HPDE6-E6E7 (cell line): ENCODE data around the gene KIF26B.

Experiments
- DNase-seq: peaks from one replicate; pipeline ENCODE4 v3.0.0; 2011; ENCODE audit warnings: missing footprints; ENCODE audit errors: extremely low spot score

KIF26B gene

GRCh38 chr1:245240648-245241165 is 85.9 kb downstream of the KIF26B start:
- DNase-seq: no peak

GRCh38 chr1:245241526-245242130 is 86.8 kb downstream of the KIF26B start:
- DNase-seq: no peak

GRCh38 chr1:245242989-245243388 is 88.2 kb downstream of the KIF26B start:
- DNase-seq: no peak

GRCh38 chr1:245245021-245245667 is 90.4 kb downstream of the KIF26B start:
- DNase-seq: no peak

- DNase-seq: no peak
Measured at GRCh38 chr1:245246433-245246832, 91.6 kb downstream of the KIF26B start.

GRCh38 chr1:245247356-245247755 is 92.6 kb downstream of the KIF26B start:
- no peak for DNase-seq

- DNase-seq: no peak
Measured at GRCh38 chr1:245247801-245248200, 93.0 kb downstream of the KIF26B start.

- DNase-seq: no peak
Measured at GRCh38 chr1:245248231-245248731, 93.5 kb downstream of the KIF26B start.

- no peak for DNase-seq
Measured at GRCh38 chr1:245255783-245256182, 101.0 kb downstream of the KIF26B start.

- DNase-seq: no peak
Measured at GRCh38 chr1:245256528-245256927, 101.7 kb downstream of the KIF26B start.

GRCh38 chr1:245258271-245258920 is 103.6 kb downstream of the KIF26B start:
- no peak for DNase-seq

- no peak for DNase-seq
Measured at GRCh38 chr1:245260110-245260882, 105.5 kb downstream of the KIF26B start.

- no peak for DNase-seq
Measured at GRCh38 chr1:245260883-245261282, 106.1 kb downstream of the KIF26B start.

- DNase-seq: no peak
Measured at GRCh38 chr1:245261786-245262185, 107.0 kb downstream of the KIF26B start.

GRCh38 chr1:245263529-245264095 is 108.8 kb downstream of the KIF26B start:
- no peak for DNase-seq

- DNase-seq: no peak
Measured at GRCh38 chr1:245264226-245264625, 109.4 kb downstream of the KIF26B start.

GRCh38 chr1:245266105-245266504 is 111.3 kb downstream of the KIF26B start:
- no peak for DNase-seq

- DNase-seq: no peak
Measured at GRCh38 chr1:245270063-245270462, 115.3 kb downstream of the KIF26B start.

GRCh38 chr1:245270972-245271371 is 116.2 kb downstream of the KIF26B start:
- no peak for DNase-seq

GRCh38 chr1:245272676-245273075 is 117.9 kb downstream of the KIF26B start:
- DNase-seq: no peak

- no peak for DNase-seq
Measured at GRCh38 chr1:245276445-245276844, 121.7 kb downstream of the KIF26B start.

GRCh38 chr1:245277276-245277675 is 122.5 kb downstream of the KIF26B start:
- no peak for DNase-seq
